ENCODE data around the gene TBC1D2. TPM values are rescaled to one million over a fixed set of nuclear protein-coding genes. Genes with fewer than 3 reads are reported as not detected.

TBC1D2 gene
- total RNA-seq, 4 donors from 2014 or later = 2.5 to 10.9 (median 7.5) TPM

DNA sequence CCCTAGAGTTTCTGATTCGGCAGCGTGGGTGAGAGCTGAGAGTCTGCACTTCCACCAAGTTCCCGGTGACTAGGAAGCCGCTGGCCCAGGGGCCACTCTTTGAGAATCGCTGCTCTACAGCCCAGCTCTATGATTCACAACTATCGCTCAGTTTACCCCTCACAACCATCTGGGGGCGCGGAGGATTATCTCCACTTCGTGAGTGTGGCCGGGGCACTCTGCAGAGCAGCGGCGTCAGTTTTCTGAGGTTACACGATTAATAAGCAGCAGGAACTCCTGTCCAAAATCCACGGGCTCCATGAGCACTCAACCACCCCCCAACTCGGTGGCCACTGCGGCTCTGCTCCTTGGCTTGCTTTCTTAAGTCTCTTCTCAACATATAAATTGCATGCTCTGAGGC, 82.3 kb downstream of the TBC1D2 start:
- DNase-seq = no peak
- no peak overlapping the region for H3K27ac ChIP-seq
- H3K36me3 ChIP-seq = no peaks in the 10 kb centered on the region
- H3K27me3 ChIP-seq = no peaks in the 10 kb centered on the region
- no peak for TF ChIP-seq POLR2A (IDR thresholded peaks at IDR 0.05)
- TF ChIP-seq, protein P1, sequence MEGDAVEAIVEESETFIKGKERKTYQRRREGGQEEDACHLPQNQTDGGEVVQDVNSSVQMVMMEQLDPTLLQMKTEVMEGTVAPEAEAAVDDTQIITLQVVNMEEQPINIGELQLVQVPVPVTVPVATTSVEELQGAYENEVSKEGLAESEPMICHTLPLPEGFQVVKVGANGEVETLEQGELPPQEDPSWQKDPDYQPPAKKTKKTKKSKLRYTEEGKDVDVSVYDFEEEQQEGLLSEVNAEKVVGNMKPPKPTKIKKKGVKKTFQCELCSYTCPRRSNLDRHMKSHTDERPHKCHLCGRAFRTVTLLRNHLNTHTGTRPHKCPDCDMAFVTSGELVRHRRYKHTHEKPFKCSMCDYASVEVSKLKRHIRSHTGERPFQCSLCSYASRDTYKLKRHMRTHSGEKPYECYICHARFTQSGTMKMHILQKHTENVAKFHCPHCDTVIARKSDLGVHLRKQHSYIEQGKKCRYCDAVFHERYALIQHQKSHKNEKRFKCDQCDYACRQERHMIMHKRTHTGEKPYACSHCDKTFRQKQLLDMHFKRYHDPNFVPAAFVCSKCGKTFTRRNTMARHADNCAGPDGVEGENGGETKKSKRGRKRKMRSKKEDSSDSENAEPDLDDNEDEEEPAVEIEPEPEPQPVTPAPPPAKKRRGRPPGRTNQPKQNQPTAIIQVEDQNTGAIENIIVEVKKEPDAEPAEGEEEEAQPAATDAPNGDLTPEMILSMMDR (IDR thresholded peaks at IDR 0.05) = no peak
- no peaks in the 10 kb centered on the region for H3K9me3 ChIP-seq
- H3K4me1 ChIP-seq = no peaks in the 10 kb centered on the region
- intact Hi-C loops (cut with DNase I; ENCODE audit: low total_unique reads) = no loop called here
- H3K4me3 ChIP-seq = no peak overlapping the region

DNA sequence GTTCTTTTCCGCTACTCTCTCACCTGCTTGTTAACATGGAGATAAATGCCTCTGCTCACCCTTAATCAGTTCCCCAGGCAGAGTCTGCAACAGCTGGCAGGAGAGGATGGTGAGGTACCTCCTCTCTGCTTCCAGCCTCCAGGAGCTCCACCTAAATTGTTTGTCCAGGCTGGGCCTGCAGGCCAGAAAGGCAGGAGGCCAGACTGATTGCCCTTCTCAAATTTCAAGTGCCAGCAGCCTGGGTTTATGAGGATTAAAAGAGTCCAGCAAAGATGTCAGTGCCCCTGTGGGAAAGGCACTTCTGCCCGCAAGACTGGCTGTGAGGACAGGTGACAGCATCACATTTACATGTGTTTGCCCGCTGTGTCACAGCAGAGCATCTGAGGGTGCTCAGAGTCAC, 82.8 kb downstream of the TBC1D2 start:
- H3K4me1 ChIP-seq = no peaks in the 10 kb centered on the region
- H3K4me3 ChIP-seq = no peak overlapping the region
- no peak for DNase-seq
- H3K27ac ChIP-seq = no peak overlapping the region
- no peaks in the 10 kb centered on the region for H3K36me3 ChIP-seq
- no peaks in the 10 kb centered on the region for H3K9me3 ChIP-seq
- TF ChIP-seq, protein P1 (IDR thresholded peaks at IDR 0.05) = no peak
- TF ChIP-seq POLR2A (IDR thresholded peaks at IDR 0.05) = no peak
- no peaks in the 10 kb centered on the region for H3K27me3 ChIP-seq
- intact Hi-C loops (cut with DNase I; ENCODE audit: low total_unique reads) = no loop called here

- H3K36me3 ChIP-seq = no peaks in the 10 kb centered on the region
- H3K4me3 ChIP-seq = no peak overlapping the region
- TF ChIP-seq, protein P1 (IDR thresholded peaks at IDR 0.05) = no peak
- no peak for TF ChIP-seq POLR2A (IDR thresholded peaks at IDR 0.05)
- H3K27ac ChIP-seq = no peak overlapping the region
- DNase-seq = no peak
- intact Hi-C loops (cut with DNase I; ENCODE audit: low total_unique reads) = no loop called here
- no peaks in the 10 kb centered on the region for H3K9me3 ChIP-seq
- H3K27me3 ChIP-seq = no peaks in the 10 kb centered on the region
- no peaks in the 10 kb centered on the region for H3K4me1 ChIP-seq
These were observed 84.1 kb downstream of the TBC1D2 start for GRCh38 chr9:98171176-98171925.

GRCh38 chr9:98168941-98169488, 86.4 kb downstream of the TBC1D2 start:
- Histone ChIP-seq H3K36me3 (no peaks in the 10 kb centered on the region), H3K4me1 (no peaks in the 10 kb centered on the region), H3K27me3 (no peaks in the 10 kb centered on the region), H3K27ac (no peak overlapping the region), H3K4me3 (no peak overlapping the region), H3K9me3 (no peaks in the 10 kb centered on the region)
- TF ChIP-seq POLR2A (IDR thresholded peaks at IDR 0.05) = no peak
- TF ChIP-seq, protein P1 (IDR thresholded peaks at IDR 0.05) = no peak
- intact Hi-C loops (cut with DNase I; ENCODE audit: low total_unique reads) = no loop called here
- no peak for DNase-seq

- H3K9me3 ChIP-seq = no peaks in the 10 kb centered on the region
- TF ChIP-seq, protein P1 (IDR thresholded peaks at IDR 0.05) = no peak
- no peak for TF ChIP-seq POLR2A (IDR thresholded peaks at IDR 0.05)
- intact Hi-C loops (cut with DNase I; ENCODE audit: low total_unique reads) = no loop called here
- H3K36me3 ChIP-seq = no peaks in the 10 kb centered on the region
- DNase-seq = no peak
- H3K4me3 ChIP-seq = no peak overlapping the region
- no peaks in the 10 kb centered on the region for H3K27me3 ChIP-seq
- no peak overlapping the region for H3K27ac ChIP-seq
- no peaks in the 10 kb centered on the region for H3K4me1 ChIP-seq
These were observed 87.2 kb downstream of the TBC1D2 start for GRCh38 chr9:98168153-98168780.

Data from uterus (tissue), 4 donors.